GM18505 (cell line): ENCODE data around the gene NOS1AP.

Source experiments
- ATAC-seq: cut with Tn5 transposase; IDR thresholded peaks from one replicate; pipeline ENCODE4 v1.9.1; 2021; ENCODE audit not compliant: unreplicated experiment
- POLR2A ChIP-seq: IDR thresholded peaks from 4 replicates; pipeline ENCODE4 v1.6.1; 2011; ENCODE audit warnings: borderline replicate concordance; ENCODE audit not compliant: insufficient read depth, insufficient read length; ENCODE audit errors: extremely low read depth

Gene NOS1AP

DNA sequence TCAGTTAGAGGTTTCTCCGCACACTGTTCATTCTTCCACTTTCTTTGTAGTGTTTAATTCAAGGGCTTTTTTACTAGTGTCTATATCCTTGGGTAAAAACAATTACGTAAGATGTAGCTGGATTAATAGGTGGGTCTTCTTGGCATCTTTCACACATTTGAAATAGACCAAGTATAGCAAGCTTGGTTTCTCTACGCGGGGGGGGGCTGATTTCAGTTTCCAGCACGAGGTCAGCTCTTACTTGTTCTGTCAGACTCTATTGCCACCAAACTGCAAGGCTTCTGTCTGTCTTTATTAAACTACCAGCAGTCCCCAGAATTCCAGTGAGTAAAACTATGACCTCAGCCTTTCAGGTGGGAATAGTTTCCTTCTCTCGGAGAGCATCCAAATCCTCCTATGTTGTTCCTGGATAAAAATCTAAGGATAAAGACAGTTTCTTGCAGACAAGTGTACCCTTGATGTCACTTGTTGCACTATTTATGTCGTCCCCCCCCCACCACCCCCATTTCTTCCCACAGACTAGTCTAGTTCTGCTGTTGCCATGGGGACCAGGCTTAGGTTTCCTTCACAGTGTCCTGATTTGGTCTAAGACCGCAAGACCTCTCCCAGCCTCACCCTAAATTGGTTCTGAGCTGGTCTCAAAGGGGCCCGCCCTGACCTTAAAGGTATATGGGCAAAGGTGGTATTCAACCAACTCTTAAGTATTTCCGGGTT lies 290.2 kb downstream of the NOS1AP start:
- no peak for ATAC-seq

DNA sequence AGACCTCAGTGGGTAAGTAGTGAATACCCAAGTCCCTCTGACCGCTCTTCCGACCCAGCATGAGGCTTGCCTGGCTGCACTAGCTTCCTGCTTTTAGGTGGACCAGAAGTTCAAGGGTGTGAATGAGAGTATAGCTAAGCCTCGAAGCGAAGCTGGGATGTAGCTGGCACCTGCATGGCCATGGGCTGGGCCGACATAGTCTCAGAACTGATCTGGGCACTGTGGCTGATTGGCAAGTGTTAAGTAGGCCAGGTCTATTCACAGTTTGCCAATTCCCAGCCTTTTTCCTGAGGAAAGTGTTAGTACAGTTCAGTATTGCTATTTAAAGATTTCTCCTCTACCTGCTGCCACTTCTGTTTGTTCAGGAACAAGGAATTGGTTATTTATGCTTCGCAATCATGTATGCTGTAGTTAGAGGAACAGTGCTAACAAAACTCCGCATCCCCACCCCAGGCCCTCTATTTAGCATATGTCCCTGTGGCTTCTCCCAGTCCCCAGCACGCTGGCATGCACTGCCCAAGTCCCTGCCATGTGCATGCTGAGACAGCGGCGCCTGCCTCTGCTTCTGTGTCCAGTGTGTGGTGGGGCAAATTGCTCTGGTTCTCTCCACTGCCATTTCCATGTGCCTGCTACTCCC lies 290.9 kb downstream of the NOS1AP start:
- TF ChIP-seq POLR2A, result no peak

More for the DNA sequence above, 290.2 kb downstream of the NOS1AP start:
- no peak for TF ChIP-seq POLR2A

DNA sequence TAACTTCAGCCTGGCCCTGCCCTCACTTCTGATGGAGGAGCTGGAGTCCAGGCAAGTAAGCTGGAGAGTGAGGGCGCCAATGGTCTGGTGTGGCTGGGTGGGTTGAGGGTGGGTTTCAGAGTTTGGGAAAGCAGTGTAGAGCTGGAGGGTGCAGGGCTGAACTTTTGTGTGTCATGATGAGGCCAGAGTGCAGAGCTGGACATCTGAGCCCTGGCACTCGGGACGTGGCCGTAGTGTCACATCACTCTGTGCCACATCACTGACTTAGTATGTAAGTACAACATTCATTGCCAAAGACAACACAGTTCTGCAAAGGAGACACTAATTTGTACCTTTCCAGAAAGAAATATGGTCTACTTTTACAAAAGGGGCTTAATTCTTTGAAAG lies 291.4 kb downstream of the NOS1AP start:
- no peak for TF ChIP-seq POLR2A
- ATAC-seq, result no peak

More for the DNA sequence above, 290.9 kb downstream of the NOS1AP start:
- no peak for ATAC-seq

DNA sequence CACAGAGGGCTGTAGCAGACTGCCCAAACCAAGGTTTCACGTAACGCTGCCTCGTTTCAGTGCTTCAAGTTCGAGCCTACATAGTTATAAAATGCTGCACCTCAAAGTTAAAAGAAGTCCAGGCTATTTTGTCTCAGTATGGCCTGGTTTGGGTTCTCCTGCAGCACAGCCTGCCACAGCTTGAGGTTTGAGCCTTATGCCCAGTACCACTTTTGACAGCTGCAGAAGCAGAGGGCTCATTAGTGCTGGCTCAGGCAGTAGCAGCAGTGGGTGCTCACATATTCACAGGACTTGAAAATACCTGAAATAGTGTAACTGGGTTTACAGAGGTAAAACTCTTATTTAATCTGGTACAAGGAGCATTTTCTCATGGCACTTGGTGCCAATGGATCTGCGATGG lies 291.9 kb downstream of the NOS1AP start:
- TF ChIP-seq POLR2A, result no peak
- peak; percentile 23 for ATAC-seq

DNA sequence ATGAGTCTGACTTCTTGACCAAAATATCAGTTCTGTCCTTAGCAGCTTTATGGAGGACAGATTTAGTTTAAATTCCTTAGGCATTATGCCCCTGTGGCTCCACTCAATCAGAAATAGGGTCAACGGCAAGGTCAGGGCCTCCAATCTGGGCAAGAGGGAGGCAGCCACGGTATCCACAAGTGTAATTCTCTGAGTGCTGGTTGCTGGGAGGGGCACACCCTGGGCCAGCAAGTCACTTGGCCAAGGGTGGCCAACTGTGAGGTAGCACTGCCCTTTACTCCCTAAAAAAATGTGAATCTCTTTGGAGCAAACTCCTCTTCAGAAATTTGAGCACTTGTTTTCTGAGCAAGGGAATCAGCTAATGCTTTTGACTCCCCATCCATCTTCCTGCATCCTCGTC lies 294.3 kb downstream of the NOS1AP start:
- no peak for TF ChIP-seq POLR2A
- ATAC-seq, result no peak

DNA sequence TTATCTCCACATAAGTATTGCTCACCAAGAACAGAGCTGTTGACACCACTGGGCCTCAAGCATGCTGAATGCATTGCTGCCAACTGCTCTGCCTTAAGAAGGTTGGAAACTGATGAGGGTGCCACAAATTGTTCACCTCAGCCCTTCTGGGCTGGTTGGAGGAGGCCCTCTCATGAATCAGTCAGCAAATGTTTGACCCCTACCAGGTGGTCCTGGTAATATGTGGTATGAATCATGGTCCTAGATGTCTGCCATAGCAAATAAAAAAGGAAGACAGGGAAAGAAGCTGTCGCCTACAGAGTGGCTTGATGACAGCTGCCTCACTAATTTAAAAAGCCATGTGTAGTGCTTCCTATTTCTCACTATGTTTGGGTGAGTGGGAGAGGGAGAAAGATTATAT lies 295.0 kb downstream of the NOS1AP start:
- ATAC-seq, result no peak
- no peak for TF ChIP-seq POLR2A

DNA sequence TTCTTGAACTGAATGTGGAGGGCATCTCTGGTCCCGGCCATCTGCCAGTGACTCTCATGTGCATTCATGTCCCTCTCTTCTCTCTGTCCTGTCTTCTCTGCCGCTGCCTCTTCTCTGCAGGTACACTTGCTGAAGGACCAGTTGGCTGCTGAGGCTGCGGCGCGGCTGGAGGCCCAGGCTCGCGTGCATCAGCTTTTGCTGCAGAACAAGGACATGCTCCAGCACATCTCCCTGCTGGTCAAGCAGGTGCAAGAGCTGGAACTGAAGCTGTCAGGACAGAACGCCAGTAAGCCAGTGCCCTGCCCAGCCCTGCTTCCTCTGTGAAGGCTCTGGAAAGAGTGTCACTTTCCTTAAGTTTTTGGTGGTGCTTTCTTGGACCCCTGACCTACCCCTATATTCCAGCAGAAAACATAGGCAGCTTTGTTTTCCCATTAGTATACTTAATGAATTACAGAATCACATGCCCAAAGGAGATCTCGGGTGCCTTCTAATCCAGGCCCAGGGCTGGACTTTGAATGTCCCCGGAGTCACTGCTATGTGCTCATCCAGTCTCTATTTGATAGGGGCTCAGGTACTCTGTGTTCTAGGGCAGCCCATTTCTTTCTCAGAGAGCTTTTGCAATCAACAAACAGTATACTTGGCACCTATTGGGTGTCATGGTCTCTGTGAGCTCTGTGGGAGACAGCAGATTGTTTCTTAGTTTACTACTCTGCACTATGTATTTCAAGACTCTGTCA lies 296.0 kb downstream of the NOS1AP start:
- no peak for TF ChIP-seq POLR2A
- ATAC-seq, result no peak

DNA sequence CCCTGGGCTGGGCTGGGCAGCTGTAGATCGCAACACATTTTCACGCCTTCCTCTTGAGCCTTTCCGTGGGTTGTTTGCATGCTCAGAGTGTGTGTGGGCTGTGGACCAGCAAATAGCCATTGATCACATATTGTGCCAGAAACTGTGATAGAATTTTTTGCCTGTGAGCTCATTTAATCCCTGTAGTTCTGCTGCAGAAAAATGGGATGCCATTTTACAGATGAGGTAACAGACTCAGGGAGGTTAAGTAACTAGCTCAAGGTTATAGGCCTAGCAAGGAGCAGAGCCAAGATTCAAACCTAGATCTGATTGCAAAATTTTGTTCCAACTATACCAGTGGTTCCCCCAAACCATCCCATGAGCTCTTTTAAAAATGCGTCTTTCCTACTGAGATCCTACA lies 296.7 kb downstream of the NOS1AP start:
- no peak for ATAC-seq
- TF ChIP-seq POLR2A, result no peak

DNA sequence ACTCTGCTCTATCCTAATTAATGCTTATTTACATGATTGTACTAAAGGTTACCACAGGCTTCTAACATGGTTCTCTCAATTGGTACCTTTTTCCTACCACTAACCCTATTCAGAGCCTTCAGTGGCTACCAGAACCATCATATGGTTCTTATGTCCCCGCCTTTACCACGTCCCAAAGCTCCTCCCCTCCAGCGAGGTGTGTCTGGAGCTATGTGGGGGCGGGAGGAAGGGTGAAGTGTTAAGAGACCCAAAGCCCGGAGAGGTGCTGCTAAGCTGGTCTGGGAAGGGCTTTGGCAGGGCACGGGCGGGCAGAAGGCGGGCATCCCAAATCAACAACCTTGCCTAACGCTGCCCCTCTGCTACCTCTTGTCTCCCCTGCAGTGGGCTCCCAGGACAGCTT lies 297.2 kb downstream of the NOS1AP start:
- ATAC-seq, result no peak
- no peak for TF ChIP-seq POLR2A

DNA sequence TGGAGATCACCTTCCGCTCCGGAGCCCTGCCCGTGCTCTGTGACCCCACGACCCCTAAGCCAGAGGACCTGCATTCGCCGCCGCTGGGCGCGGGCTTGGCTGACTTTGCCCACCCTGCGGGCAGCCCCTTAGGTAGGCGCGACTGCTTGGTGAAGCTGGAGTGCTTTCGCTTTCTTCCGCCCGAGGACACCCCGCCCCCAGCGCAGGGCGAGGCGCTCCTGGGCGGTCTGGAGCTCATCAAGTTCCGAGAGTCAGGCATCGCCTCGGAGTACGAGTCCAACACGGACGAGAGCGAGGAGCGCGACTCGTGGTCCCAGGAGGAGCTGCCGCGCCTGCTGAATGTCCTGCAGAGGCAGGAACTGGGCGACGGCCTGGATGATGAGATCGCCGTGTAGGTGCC lies 297.6 kb downstream of the NOS1AP start:
- no peak for TF ChIP-seq POLR2A

DNA sequence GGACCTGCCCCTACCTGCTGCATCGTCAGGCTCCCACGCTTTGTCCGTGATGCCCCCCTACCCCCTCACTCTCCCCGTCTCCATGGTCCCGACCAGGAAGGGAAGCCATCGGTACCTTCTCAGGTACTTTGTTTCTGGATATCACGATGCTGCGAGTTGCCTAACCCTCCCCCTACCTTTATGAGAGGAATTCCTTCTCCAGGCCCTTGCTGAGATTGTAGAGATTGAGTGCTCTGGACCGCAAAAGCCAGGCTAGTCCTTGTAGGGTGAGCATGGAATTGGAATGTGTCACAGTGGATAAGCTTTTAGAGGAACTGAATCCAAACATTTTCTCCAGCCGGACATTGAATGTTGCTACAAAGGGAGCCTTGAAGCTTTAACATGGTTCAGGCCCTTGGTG lies 298.3 kb downstream of the NOS1AP start:
- ATAC-seq, result no peak
- no peak for TF ChIP-seq POLR2A

More for the DNA sequence above, 297.6 kb downstream of the NOS1AP start:
- no peak for ATAC-seq

DNA sequence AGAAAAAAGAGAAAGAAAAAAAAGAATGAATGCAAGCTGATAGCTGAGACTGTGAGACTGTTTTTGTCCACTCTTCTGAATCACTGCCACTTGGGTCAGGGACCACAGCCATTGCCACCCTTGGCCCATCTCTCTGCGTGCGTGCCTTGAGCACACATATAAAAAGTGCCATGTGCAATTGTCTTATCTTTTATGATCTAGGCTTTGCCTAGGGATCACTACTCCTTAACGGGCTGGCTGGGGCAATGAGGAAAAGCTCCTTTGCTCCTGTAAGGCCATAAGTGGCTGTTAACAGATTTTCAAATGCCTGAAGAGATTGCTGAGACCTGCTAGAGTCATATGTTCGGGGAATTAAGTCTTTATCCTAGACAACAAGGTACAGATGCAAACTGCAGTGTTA lies 299.0 kb downstream of the NOS1AP start:
- no peak for TF ChIP-seq POLR2A
- no peak for ATAC-seq

DNA sequence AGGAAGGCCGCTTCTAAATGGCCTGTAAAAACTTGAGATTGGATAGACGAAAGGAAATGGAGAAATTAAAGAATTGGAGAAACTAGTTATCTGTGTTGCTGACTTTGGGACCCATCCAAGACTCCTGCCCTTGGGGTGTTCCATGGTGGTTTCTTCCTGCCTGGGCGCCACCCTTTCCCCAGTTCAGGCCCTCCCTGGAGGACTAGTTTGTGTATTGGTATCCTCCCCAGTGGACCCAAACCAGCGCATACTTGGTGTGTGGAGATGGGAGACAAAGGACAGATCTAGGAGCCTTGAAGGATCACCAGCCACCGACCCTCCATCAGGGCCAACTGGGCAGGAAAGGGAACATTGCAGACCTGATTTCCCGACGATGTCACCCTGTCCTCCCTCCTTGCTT lies 300.1 kb downstream of the NOS1AP start:
- ATAC-seq, result no peak

DNA sequence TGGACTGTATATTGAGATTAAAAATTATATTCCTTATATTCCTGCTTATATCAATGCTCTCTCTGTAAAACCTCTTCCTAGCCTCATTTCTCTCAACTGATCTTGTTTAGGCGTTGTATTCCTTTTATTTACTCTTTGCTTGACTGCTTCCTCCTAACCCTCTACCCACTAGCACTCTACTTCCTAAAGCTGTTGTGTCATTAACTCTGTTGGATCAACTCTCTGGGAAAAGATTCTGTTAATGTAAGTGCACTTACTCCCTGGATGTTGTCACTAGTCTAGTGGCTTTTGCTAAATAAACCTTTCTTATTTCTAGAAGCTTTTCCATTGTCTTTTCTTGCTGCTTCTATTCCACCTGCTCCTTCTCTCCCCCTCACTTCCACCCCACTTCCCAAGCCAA lies 300.7 kb downstream of the NOS1AP start:
- no peak for ATAC-seq
- no peak for TF ChIP-seq POLR2A

More for the DNA sequence above, 300.1 kb downstream of the NOS1AP start:
- no peak for TF ChIP-seq POLR2A
